Muscle layer of duodenum (tissue), 2 donors: Measurements from ENCODE around the gene RNF144A.

Source experiments
- H3K27ac ChIP-seq: one replicate; pipeline ENCODE4 v1.7.0; 2013; ENCODE audit warnings: mild to moderate bottlenecking, low read length
- H3K27me3 ChIP-seq: one replicate; pipeline ENCODE4 v1.7.0; 2013; ENCODE audit warnings: low read depth, mild to moderate bottlenecking, control low read depth, low read length
- H3K36me3 ChIP-seq, 2 donors: one replicate each; pipeline ENCODE4 v1.7.0; 2013; ENCODE audit warnings: low read length in 2 of 2, control low read depth in 1 of 2, mild to moderate bottlenecking in 1 of 2; ENCODE audit not compliant: insufficient read depth in 2 of 2, control insufficient read depth in 1 of 2
- H3K4me1 ChIP-seq, 2 donors: one replicate each; pipeline ENCODE4 v1.7.0; 2013; ENCODE audit warnings: low read length in 2 of 2, mild to moderate bottlenecking in 2 of 2, control low read depth in 1 of 2, moderate library complexity in 1 of 2; ENCODE audit not compliant: insufficient read depth in 2 of 2, control insufficient read depth in 1 of 2
- H3K4me3 ChIP-seq, 2 donors: one replicate each; pipeline ENCODE4 v1.7.0; 2013; ENCODE audit warnings: low read length in 2 of 2, low read depth in 1 of 2, mild to moderate bottlenecking in 1 of 2
- H3K9me3 ChIP-seq, 2 donors: one replicate each; pipeline ENCODE4 v1.7.0; 2013; ENCODE audit warnings: low read length in 2 of 2, control low read depth in 1 of 2, mild to moderate bottlenecking in 1 of 2; ENCODE audit not compliant: control insufficient read depth in 1 of 2
- donor health status: healthy.

RNF144A gene

GRCh38 chr2:7028846-7029245 lies 111.6 kb downstream of the RNF144A start:
- H3K9me3 ChIP-seq: no peaks in the 10 kb centered on the region
- peaks cover 0 to 5% of the 10 kb centered on the region in 2 donors for H3K36me3 ChIP-seq
- H3K27ac ChIP-seq: no peak overlapping the region
- no peak overlapping the region for H3K4me3 ChIP-seq
- H3K27me3 ChIP-seq: no peaks in the 10 kb centered on the region
- no peaks in the 10 kb centered on the region for H3K4me1 ChIP-seq

DNA sequence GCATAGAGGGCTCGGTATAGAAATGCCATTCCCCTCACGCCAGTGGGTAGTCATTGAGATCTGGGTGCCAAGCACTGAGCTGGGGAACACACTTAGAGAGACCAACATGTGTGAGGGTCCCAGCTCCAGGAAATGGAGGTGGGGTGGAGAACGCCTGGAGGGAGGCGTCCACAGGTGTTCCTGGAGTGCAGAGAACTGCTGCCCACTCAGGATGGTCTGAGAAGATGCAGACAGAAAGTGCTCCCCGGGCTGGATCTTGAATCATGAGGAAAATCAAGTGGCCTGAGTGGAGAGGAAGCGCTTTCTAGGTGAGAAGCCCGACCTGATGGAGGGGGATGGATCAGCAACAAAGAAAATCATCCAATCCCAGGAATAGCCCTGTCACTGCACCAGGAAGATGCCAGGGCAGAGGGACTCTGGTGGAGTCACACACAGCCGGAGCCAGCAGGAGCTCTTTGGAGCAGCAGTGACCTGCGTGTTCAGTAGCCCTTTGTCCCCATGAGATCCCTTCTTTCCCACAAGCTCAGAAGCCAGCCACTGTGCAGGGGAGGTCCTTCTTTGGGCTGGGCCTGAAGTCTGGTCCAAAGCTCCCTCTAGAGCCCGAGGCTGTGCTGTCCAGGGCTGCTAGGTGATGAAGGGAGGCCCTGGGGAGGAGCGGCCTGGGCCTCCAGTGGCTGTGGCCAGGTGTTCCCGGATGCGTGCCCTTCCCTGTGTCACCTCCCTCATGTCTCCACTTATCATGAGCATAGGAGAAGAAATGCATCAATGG lies 112.3 kb downstream of the RNF144A start:
- Histone ChIP-seq H3K36me3 (peaks cover 0 to 5% of the 10 kb centered on the region in 2 donors), H3K4me3 (no peak overlapping the region), H3K4me1 (no peaks in the 10 kb centered on the region), H3K27ac (no peak overlapping the region), H3K27me3 (no peaks in the 10 kb centered on the region), H3K9me3 (no peaks in the 10 kb centered on the region)

DNA sequence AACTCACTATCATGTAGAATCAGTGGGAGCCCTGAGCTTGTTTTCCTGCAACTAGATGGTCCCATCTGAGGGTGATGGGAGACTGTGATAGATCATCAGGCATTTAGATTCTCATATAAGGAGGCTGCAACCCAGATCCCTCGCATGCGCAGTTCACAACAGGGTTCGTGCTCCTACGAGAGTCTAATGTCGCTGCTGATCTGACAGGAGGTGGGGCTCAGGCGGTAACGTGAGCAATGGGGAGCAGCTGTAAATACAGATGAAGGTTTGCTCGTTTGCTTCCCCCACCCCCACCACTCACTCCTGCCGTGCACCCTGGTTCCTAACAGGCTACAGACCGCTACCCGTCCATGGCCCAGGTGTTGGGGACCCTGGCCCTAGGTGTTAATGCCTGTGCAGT lies 113.6 kb downstream of the RNF144A start:
- Histone ChIP-seq H3K27me3 (no peaks in the 10 kb centered on the region), H3K9me3 (no peaks in the 10 kb centered on the region), H3K4me3 (no peak overlapping the region), H3K36me3 (peaks cover 0 to 6% of the 10 kb centered on the region in 2 donors), H3K4me1 (no peaks in the 10 kb centered on the region), H3K27ac (no peak overlapping the region)

DNA sequence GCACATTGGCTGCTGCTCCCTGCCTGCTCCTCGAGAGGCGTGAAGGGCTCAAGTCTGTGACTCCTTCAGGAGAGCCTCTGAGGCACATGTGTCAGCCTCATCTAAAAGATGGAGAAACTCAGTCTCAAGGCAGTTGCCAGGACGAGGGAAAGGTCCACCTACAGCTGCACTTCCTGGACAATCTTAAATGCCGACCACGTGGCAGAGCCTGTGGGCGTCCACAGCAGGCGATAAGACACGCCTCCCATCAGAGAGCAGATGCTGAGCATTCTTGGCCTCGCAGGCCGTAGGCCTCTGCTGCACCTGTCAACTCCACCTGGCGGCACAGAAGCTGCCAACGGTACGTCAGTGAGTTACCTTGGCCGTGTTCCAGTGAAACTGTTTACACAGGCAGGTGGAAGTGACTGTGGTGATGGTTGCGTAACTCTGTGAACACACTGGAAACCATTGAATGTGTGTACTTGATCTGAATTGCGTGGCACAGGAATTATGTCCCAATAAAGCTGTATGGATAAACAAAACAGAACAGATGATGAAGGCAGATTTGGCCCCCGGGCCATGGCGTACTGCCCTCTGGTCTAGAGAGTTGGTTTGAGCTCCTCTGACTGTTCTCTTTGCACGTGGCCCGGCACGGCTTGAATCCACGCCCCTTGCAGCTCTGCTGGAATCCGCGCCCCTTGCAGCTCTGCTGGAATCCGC lies 114.5 kb downstream of the RNF144A start:
- Histone ChIP-seq H3K36me3 (peaks cover 0 to 11% of the 10 kb centered on the region in 2 donors), H3K4me3 (no peak overlapping the region), H3K27ac (no peak overlapping the region), H3K9me3 (no peaks in the 10 kb centered on the region), H3K27me3 (no peaks in the 10 kb centered on the region), H3K4me1 (no peaks in the 10 kb centered on the region)

DNA sequence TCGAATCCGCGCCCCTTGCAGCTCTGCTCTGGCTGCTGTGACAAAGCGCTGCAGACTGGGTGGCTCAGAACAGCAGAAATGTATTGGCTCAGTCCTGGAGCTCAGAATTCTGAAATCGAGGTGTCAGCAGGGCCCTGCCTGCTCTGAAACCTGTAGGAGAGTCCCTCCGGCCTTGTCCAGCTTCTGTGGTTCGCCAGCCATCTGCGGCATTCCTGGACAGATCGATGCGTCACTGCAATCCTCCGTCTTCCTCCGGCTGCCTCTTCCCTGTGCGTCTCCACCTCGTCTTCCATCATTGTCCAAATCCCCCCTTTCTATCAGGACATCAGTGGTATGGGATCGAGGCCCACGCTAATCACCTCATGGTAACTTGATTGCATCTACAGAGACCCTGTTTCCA lies 115.2 kb downstream of the RNF144A start:
- Histone ChIP-seq H3K4me3 (no peak overlapping the region), H3K4me1 (no peaks in the 10 kb centered on the region), H3K9me3 (no peaks in the 10 kb centered on the region), H3K27me3 (no peaks in the 10 kb centered on the region), H3K36me3 (peaks cover 0 to 11% of the 10 kb centered on the region in 2 donors), H3K27ac (no peak overlapping the region)

DNA sequence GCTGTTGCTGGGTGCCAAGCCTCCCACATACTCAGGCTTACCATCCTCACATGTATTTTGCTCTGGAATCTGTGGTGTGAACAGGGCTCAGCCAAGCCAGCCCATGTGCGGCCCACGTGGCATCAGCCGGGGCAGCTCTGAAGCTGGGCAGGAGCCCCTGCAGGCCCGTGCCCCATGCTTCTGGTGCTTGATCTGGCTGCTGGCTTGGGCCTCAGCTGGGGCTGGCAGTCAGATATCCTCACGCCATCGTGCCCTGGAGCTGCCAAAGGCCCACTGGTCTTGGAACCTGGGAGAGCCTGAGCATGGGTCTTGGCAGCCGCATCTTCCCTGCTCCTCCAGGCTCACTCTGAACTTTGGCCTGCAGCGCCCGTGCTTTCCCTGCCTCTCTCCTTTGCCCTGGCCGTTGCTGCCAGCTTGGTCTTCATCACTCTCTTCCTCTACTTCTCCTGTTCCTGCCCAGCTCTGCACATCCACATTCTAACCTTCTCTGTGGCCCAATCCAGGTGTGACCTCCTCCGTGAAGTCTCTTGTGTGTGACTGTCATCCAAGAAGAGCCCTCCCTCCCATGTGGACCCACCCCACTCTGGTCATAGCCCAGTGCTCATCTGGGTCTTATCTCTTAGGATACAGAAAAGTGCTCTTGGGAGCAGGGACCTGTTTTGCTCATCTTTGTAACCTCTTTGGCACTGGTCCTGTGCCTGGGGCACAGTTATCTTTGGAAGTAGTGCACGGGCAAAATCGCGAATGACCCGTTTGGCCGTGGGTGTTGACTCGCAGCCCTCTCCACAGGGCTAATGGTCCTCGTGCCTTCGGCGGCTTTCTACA lies 116.1 kb downstream of the RNF144A start:
- Histone ChIP-seq H3K27ac (no peak overlapping the region), H3K4me3 (no peak overlapping the region), H3K4me1 (no peaks in the 10 kb centered on the region), H3K36me3 (peaks cover 0 to 11% of the 10 kb centered on the region in 2 donors), H3K27me3 (no peaks in the 10 kb centered on the region), H3K9me3 (no peaks in the 10 kb centered on the region)

GRCh38 chr2:7034303-7034702 lies 117.1 kb downstream of the RNF144A start:
- H3K9me3 ChIP-seq: no peaks in the 10 kb centered on the region
- H3K4me3 ChIP-seq: no peak overlapping the region
- no peaks in the 10 kb centered on the region for H3K27me3 ChIP-seq
- peaks cover 0 to 11% of the 10 kb centered on the region in 2 donors for H3K36me3 ChIP-seq
- H3K4me1 ChIP-seq: no peaks in the 10 kb centered on the region
- no peak overlapping the region for H3K27ac ChIP-seq

DNA sequence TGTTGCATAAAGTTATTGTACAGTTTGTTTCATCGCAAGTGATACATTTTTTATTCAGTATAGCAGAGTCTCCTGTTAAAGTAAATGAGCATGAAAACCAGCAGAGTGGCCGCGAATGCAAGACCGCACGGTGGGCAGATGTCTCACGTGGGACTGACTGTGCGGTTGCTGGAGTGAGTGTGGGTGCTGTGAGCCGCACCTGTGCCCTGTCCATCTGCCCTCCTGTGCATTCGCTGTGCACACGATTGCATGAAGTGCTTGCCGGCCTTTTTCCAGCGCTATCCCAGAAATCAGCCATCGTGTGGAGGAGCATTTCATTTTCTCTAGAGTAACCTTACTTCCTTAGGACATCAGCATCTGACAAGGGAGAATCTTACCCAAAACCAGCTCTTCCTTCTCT lies 118.7 kb downstream of the RNF144A start:
- no peaks in the 10 kb centered on the region for H3K9me3 ChIP-seq
- H3K27ac ChIP-seq: no peak overlapping the region
- no peaks in the 10 kb centered on the region for H3K4me1 ChIP-seq
- H3K36me3 ChIP-seq: peaks cover 0 to 17% of the 10 kb centered on the region in 2 donors
- no peak overlapping the region for H3K4me3 ChIP-seq
- no peaks in the 10 kb centered on the region for H3K27me3 ChIP-seq

DNA sequence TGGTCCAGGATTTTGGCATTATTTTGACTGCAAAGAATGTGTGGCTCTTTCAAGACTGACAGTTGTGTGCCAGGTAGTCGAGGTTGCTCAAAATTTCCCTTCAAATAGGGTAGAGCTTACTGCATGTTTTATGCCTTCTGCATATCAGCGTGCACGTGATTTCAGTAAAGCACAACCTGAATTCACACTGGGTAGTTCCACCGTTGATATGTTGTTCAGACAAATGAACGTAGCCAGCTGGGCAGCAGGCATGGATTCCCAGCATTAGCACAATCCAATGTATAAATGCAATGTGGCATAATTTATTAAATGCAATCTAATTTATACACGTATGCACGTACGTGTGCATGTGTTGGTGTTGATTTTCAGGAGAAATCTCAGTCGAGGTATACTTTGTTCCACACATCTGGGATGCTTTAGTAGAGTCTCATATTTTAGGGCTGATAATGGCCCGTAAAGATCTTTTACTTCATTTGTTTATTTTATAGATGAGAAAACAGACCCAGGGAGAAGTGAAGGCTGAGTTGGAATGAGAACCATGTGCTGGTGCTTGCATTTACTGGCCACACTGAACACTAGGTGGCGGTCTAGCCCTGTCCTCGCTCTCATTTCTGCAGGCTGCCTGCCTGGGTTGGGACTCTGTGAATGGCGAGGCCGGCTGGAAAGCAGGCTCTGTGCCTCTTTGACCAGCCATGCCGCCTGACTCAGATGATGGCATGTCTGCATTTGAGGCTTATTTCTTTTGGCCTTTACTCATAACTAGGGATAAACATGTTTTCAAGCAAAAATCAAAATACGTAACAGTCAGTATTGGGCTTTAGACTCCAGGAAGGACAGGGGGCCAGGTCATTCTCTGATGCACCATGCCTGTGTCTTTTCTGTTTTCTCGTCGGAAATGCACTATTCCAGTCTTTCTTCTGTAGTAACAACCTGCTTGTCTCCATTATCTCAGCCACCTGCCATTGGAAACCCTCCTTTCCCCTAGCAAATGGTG lies 120.4 kb downstream of the RNF144A start:
- Histone ChIP-seq H3K27ac (no peak overlapping the region), H3K27me3 (no peaks in the 10 kb centered on the region), H3K4me1 (no peaks in the 10 kb centered on the region), H3K36me3 (peaks cover 0 to 13% of the 10 kb centered on the region in 2 donors), H3K4me3 (no peak overlapping the region), H3K9me3 (no peaks in the 10 kb centered on the region)

DNA sequence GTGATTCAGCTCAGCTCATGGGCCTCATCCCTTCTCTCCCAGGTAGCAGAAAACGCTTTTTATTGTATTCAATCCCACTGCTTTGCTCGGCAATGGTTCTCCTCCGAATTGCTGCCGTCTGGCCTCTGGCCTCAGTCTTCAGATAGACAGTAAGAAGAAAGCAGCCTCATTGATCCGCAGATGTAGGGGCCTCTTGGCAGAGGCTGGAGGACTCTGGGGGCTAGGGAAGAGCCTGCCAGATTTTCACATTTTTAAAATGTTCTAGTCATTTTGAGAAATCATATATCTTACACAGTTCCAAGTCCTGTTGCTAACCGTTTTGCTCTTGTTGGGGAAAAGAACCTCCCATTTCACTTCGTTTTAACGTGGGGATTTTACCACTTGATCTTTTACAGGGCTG lies 123.3 kb downstream of the RNF144A start:
- Histone ChIP-seq H3K27me3 (no peaks in the 10 kb centered on the region), H3K4me1 (no peaks in the 10 kb centered on the region), H3K27ac (no peak overlapping the region), H3K36me3 (peaks cover 0 to 13% of the 10 kb centered on the region in 2 donors), H3K9me3 (no peaks in the 10 kb centered on the region), H3K4me3 (no peak overlapping the region)
